Stimulated activated CD8-positive, alpha-beta memory T cell treated with anti-CD3 and anti-CD28 coated beads, Interleukin-12 subunit alpha, Interleukin-12 subunit beta, amount 100 ng/mL, for 24 hours (primary cell): ENCODE measurements around the gene SCFD2.
"Not testable (repeated sequence)": the region's sequence is repeated elsewhere in the genome, so short reads cannot be mapped to it uniquely, and the experiment has no call there.

Experiments used
- DNase-seq: peaks from one replicate; pipeline ENCODE4 v3.0.0-alpha.2; 2020; ENCODE audit errors: extremely low read depth

Gene SCFD2

DNA sequence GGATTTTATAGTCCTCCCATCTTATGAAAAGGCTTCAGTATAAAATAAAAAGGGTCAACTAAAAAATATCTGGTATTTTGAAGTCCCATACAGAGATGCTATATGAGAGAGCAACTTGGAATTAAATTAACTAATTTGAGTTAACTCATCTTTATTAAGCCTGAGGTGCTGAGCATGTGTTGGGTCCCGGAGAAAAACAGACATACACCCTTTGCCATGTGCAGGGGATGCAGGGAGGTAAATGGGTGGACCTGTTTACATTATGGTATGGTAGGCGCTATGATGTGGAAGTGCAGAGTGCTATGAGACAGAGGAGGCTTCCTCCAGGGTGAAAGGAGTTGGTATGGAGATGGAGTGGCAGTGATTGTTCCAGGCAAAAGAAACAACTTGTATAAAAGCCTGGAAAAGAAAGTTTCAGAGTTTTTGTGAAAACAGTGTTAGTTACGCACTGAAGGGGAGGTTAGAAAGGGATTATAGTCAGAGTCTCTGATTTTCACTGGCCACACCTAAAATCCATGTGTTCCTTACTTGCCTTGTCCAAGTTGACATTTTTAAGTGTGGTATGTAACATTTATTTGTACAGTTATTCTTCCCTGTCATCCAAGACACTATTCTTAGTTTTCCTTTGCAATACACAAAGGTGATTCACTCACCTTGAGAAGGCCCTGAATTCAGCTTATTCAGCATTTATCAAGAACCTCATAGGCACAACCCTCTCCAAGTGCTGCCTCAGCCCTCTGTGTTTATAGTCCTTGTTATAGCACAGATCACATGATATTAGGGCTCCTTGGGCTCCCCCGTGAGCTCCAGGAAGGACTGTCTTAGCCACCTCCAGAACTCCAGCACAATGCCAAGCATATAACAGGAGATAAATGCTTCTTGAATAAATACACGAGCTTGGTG, 351.7 kb downstream of the SCFD2 start:
- no peak for DNase-seq

DNA sequence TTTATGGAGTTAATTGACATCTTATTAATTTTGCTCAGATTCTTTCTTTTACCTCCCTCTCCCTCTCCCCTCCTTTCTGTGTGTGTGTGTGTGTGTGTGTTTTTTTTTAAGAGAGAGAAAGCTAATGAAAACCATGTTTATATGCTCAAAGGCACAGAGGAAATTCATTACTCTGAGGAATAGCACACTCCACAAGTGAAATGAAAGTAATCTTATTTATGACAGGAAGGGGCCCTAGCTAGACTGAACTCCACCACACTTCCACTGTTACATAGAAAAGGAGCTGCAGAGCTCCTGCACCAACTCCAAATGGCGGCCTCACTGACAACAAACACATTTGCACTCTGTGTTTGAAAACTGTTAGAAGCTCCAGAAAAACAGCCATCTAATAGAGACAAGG, 353.1 kb downstream of the SCFD2 start:
- no peak for DNase-seq

DNA sequence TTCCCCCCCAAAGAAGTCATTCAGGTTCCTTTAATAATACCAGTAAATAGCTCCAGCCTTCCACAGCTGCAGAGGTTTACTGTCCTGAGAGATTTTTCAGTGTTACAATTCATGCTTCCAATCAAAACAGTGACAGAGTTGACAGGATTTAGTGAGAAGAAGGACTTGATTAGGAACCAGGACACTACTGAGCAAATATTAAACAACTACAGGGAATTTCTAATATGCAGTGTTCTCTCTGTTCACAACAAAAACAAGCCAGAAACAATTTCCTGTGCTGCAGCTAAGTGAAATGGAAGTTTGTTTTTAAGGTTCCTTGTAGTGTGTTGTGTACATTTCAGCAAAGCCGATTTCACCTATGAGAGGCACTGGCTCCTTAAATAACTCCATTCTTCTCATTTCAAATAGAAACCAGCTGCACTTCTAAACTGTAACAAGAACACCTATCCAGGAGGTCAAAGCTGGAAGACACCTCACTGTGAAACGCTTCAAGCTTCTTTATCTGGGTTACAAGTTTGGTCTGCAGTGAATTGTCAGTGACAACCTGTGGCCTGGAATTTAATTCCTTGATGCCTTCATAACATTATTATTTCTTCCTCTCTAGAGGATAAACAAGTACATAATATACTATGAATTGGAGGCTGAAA, 354.5 kb downstream of the SCFD2 start:
- DNase-seq = no peak

DNA sequence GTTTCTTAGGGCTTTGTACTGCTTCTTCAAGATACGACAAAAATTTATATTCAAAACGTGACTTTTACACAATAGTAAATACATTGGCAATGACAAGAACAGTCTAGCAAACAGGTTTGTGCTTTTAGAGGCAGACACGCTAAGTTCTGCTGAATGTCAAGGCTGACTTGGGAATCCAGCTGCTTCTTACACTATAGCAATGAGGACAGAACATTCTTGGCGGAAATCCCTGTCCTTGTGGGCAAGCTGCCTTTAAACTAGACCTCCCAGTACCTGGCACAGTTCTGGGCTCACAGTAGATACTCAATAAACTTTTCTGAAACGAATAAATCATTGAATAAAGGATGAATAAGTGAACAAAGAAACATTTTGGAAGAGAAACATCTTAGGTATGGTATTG, 355.5 kb downstream of the SCFD2 start:
- no peak for DNase-seq

DNA sequence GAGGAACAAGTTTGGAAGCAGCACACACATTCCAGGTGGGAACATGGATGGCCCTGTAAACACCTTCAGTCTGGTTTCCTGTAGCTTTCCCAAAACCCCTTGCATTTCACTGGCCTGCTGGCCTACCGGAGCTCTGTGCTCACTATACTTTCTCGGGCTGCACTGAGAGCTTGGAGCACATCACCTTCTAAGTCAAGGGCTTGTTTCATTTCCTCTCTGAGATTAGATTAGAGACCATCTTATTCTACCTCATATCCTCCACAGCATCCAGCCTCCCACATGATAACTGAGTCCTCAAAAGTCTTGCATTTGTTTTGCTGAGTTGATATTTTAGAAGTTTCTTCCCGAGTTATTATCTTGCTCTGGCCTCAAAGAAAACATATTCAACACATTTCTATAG, 356.0 kb downstream of the SCFD2 start:
- DNase-seq = no peak

DNA sequence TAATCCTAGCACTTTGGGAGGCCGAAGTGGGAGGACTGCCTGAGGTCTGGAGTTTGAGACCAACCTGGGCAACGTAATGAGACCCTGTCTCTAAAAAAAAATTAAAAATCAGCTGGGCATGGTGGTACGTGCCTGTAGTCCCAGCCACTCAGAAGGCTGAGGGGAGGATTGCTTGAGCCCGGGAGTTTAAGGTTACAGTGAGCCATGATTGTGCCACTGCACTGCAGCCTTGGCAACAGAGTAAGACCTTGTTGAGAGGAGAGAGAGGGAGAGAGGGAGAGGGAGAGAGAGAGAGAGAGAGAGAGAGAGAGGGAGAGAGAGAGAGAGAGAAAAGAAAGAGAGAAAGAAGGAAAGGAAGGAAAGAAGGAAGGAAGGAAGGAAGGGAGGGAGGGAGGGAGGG, 358.8 kb downstream of the SCFD2 start:
- DNase-seq = no peak

DNA sequence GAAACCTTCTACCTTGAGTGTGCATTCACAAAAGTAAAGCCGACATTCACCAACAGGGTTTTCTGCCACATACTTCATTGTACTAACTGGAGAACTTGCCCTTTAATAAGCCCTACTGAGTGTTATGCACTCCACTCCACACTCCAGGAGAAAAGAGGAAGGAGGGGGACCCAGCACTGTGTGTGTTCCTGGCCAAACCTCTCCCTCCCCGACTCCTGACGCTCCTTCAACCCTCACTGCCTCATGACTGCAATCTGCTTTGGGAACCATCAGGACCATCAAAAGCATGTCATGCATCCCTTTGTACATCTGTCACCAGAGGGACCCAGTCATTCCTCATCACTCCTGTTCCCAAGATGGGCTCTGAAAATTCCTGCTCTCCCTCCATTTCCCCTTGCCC, 360.1 kb downstream of the SCFD2 start:
- no peak for DNase-seq

DNA sequence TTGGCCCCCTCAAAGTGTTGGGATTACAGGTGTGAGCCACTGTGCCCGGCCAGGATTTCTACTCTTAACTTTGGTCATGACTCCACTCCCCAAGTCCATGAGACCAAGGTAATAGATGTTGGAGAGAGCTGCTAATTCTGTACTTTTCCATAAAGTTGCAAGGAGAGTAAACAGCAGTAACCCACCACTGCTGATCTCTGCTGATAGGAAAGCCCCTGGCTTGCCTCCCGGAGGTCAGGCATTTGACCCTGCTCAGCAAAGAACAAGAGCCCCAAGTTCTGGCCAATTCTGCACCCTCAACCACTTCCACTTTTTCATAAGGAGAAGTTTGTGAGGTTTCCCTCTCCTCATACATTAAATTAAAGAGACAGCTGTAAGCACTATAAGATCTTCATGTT, 360.7 kb downstream of the SCFD2 start:
- no peak for DNase-seq

DNA sequence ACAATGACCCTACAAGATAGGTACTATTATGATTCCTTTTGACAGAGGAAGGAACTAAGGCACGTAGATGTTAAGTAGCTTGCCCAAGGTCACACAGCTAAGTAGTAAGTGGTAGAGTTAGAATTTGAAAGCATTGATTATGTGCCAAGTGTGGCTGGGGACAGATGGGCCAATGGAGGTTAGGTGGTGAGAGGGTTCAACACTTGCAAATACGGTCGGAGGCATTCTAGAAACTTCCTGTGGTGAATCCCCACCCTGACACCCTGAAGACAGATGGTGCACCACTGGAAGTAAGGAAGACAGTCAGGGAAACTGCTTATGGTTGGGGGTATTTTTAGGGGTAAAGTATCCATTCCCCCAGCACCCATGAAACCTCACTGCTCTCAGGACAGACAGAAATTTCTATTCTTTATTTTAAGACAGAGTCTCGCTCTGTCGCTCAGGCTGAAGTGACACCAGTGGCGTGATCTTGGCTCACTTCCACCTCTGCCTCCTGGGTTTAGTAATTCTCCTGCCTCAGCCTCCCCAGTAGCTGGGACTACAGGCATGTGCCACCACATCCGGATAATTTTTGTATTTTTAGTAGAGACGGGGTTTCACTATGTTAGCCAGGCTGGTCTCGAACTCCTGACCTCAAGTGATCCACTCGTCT, 361.2 kb downstream of the SCFD2 start:
- no peak for DNase-seq

DNA sequence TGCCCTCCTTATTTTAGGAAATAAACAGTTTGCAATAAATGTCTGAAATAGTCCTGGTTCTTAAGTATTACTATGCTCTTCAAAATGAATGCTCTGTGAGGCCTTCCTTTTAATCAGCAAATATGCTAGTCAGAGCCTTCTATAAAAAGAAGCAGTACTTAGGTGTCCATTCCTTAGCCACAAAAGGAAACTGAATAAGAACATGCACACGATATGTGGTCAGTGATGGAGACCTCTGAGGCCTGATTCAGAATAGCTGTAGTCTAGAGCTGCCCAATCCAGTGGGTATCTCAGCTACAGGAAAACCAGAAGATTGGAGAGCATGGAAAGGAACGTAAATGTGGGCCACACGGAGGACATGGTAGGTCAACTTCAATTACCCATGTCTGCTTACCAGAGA, 361.9 kb downstream of the SCFD2 start:
- no peak for DNase-seq

DNA sequence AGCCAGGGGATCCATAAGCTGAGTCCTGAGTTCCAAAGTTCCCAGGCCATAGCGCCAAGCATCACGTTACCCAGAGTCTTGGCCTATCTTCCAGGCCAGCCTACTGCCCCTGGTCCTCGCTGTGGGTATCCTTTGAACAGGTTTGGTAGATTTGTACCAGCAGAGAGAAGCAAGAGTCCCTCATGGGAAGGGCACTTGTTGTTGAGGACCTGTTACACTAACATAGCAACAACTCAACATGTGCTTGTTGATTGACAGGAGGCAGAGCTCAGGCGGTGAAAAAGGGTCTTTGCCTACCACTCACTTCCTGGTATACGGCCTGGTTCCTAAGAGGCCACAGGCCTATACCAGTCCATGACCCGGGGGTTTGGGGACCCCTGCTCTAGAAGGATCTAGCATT, 365.3 kb downstream of the SCFD2 start:
- no peak for DNase-seq

DNA sequence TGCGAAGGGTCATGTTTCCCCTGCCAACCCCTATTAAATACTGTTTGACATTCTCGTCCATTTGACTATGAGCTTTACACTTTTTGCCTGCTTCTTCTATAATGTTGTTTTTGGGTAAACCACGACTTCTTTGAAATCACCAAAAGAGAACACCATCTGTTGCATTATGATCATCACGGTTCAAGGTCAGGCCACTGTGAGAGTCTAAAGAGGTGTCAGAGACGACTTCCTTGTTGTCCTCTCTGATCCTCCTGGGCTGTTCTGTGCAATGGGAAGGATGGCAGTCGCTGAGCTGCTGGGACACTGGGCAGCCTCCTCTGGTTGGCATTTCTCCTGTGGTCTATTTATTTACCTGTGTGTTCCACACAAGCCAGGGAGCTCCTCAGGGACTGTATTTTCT, 366.2 kb downstream of the SCFD2 start:
- DNase-seq = no peak

DNA sequence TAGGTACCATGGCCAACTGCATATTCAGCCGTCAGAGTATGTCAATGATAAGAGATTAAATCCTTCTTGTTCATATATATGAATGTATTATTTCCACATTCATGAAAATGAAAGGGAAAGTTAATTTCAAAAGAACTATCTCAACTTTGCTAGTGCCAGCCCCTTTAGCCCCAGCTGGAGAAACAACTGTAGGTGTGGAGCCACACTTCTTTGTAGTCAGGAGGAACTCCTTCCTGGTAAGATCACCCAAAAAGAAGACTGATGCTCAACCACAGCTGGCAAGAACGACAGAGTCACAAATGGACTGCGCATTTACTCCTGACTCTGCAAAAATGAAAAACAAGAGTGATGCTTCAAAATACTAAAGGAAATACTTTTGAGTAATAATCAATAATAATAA, 367.4 kb downstream of the SCFD2 start:
- DNase-seq = no peak

DNA sequence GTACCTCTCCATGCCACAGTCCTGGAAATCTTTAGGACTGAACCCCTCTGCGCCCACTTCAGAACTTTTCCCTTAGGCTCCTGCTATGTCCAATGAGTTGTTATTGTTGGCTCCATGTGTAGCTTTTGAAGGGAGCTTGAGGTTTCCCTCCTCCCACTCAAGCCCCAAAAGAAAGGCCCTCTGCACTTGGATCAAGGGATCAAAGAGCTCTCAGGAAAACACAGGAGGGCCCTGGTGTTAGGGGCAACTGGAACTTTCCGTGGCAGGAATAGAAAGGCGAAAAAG, 368.8 kb downstream of the SCFD2 start:
- DNase-seq = no peak

DNA sequence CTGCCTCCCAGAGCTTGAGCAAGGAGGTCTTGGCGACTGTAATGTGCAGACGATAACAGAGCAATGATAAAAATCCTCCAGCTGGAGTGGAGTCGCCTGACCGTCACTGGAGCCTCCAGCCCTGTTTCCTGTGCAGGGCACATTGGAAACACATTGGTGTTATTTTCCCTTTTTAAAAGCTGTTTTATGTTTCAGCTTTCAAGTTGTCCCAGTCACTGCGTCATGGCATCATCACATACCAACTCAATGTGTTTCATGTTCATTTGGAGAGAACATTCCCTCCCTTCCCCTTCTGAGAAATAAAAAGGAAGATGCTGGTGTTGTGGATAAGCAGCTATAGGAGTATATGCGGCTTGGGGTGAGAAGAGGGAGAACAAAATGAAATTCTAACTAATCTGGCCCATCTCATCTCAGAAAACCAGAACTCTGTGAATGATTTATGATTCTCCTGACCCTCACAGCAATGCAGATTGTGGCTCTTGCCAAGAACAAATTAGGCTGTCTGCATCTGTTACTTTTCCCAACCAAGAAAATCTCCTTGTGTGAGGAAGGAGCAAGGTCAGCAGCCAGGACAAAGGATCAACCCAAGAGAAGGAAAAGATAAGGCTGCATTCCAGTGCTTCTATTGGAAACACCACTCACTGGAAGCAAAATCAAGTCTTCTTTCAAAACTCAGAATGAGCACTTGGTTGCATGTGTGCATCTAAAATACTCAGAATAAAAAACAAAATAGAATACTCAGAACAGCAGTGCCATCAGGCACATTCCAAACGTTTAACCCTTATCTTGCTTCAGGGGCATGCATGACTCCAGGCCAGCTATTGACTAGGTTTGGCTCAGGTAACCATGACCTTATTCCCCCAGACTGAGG, 369.4 kb downstream of the SCFD2 start:
- DNase-seq = no peak

DNA sequence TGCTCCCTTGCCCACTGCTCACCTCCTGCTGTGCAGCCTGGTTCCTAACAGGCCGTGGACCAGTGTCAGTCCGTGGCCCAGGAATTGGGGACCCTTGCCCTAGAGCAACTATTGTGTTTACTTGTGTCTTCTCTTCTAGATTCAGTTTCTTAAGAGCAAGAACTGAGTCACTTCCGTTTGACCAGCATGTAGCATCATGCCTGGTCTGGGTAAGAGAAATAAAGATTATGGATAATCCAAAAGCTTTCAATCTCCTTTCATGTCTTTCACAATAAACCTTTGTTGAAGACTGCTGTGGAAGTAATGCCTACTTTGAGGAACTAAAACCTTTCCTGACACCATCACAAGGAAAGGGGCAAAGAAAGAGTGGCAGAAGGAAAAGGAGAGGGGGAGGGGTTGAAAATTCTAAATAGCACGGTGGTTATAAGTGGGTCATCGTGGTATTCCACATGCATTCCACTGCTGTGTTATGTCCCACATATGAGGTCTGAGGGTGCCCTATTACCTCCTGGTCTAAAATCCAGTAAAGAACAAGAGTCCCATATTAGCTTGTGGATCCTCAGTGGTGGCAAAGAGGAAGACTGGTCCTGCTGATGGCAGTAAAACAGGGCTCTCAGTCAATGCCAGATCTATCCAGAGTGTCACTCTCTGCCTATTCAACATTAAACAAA, 370.4 kb downstream of the SCFD2 start:
- DNase-seq = no peak

DNA sequence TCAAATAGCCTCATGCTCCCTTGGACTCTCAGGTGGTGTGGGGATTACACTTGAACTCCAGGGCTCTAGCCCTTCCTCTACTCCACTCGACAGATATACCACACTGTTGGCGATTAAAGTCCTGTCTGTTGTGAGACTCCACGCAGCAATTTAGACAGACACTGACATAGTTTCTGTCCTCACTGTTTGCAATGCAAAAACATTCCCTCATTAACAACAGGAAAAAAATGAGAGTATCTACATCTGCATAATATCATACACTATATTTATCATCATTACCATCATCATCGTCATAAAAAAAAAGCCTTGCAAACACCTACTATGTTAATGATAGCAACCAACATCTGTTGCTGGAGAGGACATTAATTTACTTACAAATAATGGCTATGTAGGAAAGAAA, 371.3 kb downstream of the SCFD2 start:
- DNase-seq = no peak

DNA sequence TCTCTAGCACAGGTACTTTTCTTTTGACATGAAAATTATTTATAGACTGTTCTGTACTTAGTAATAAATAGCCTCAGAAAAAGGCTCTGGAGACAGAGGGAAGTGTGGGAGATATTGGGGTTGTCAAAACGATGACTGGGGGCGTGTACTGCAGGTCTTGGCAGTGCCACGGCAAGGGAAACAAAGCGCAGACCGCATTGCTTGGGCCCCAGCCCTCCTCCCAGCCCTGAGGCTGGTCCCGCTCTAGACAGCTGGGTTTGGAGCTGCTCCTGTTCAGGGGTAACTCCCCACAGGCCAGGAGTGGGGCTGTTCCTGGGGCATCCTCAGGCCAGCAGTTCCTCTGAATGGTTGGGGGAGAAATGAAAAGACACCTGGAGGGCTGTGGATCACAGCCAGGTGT, 372.1 kb downstream of the SCFD2 start:
- no peak for DNase-seq

DNA sequence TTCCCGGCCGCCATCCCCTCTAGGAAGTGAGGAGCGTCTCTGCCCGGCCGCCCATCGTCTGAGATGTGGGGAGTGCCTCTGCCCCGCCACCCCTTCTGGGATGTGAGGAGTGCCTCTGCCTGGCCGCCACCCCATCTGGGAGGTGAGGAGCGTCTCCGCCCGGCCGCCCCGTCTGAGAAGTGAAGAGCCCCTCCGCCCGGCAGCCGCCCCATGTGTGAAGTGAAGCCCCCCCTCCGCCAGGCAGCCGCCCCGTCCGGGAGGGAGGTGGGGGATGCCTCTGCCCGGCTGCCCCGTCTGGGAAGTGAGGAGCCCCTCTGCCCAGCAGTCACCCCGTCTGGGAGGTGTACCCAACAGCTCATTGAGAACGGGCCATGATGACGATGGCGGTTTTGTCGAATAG, 373.3 kb downstream of the SCFD2 start:
- DNase-seq = not testable (repeated sequence)

DNA sequence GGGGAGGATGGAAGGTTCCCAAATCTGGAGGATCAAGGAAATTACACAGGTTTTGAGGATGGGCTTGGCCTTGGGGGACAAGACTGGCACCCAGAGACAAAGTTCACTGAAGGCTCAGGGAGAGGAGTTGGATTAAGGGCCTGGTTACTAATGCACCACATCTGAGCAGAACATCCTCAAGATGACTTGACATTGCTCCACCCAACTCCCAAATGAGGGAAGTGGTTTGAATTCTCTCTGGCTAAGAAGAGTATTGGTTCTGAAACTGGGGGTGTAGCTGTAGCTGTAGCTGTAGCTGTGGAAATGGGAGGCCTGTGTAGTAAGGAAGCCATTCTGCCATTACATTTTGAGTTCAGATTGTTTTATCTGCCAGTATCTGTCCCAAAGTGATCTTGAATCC, 374.4 kb downstream of the SCFD2 start:
- no peak for DNase-seq

DNA sequence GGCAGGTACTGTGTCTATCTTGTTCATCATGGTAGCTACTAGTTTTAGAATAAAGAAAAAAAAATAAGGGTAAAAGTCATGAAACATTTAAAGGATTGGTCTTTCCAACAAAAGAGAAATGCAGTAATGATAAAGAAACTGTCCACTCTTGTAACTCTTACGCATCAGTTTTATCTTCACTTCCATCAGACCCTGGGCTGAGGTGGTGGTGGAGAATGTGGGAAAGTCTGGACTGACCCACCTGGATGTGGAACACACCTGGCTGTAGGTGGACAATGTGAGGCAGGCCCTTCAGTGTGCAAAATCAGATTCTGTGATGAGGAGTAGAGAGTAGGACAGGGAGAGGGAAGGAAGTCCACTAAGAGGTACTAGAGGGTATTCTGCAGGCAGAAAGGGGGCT, 375.2 kb downstream of the SCFD2 start:
- DNase-seq = no peak

DNA sequence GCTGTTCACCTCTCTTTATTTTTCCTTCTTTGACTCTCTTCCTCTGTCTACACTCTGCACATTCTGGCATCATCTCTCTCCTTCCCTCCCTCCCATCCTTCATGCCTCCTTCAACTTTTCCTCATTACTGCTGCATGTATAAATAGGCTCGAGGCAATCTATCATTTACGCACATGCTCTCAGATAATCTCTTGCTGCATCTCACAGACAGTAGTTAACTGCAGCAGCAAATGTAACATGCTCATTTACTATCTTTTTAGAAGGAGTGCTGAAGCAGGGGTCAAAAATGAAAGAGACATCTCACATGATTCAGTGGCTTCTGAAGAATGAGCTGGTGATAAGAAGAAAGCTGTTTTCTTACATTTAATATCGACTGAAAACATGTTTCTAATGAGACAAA, 376.0 kb downstream of the SCFD2 start:
- DNase-seq = no peak
